Smooth muscle cell (in vitro differentiated cells): ENCODE data around the gene TRIM43B. TPM values are rescaled to one million over a fixed set of nuclear protein-coding genes. Genes with fewer than 3 reads are reported as not detected.
"Not testable (repeated sequence)": the region's sequence is repeated elsewhere in the genome, so short reads cannot be mapped to it uniquely, and the experiment has no call there.

Experiments
- DNase-seq: peaks from one replicate; lab custom pipeline; 2025; ENCODE audit not compliant: unreplicated experiment; lab: John Stamatoyannopoulos, UW
- H2AFZ ChIP-seq: fragments of 200-600 bp; sonication (generic); 2 replicates; pipeline ENCODE4 v1.6.0; 2016; ENCODE audit warnings: antibody characterized with exemption, low read depth, mild to moderate bottlenecking
- H3F3A ChIP-seq: fragments of 200-600 bp; sonication (generic); 2 replicates; pipeline ENCODE4 v1.6.0; 2017; ENCODE audit warnings: antibody characterized with exemption, low read depth
- H3K27ac ChIP-seq: fragments of 200-600 bp; sonication (generic); 2 replicates; pipeline ENCODE4 v1.5.1; 2016; ENCODE audit warnings: low read depth, mild to moderate bottlenecking
- H3K27me3 ChIP-seq: fragments of 200-600 bp; sonication (generic); 2 replicates; pipeline ENCODE4 v1.6.1; 2016; ENCODE audit warnings: low read depth, mild to moderate bottlenecking
- H3K36me3 ChIP-seq: fragments of 200-600 bp; sonication (generic); 2 replicates; pipeline ENCODE4 v1.5.1; 2016; ENCODE audit warnings: low read depth
- H3K4me1 ChIP-seq: fragments of 200-600 bp; sonication (generic); 2 replicates; pipeline ENCODE4 v1.5.1; 2016; ENCODE audit warnings: low read depth
- H3K4me2 ChIP-seq: fragments of 200-600 bp; sonication (generic); 2 replicates; pipeline ENCODE4 v1.6.0; 2016; ENCODE audit warnings: mild to moderate bottlenecking
- H3K4me3 ChIP-seq: fragments of 200-600 bp; sonication (generic); 2 replicates; pipeline ENCODE4 v1.5.1; 2016; ENCODE audit warnings: mild to moderate bottlenecking
- H3K79me2 ChIP-seq: fragments of 200-600 bp; sonication (generic); 2 replicates; pipeline ENCODE4 v1.6.0; 2016; ENCODE audit warnings: low read depth, mild to moderate bottlenecking
- H3K9ac ChIP-seq: fragments of 200-600 bp; sonication (generic); 2 replicates; pipeline ENCODE4 v1.6.0; 2016; ENCODE audit warnings: low read depth
- H3K9me3 ChIP-seq: fragments of 200-600 bp; sonication (generic); replicated peaks from 2 replicates; pipeline ENCODE4 v1.5.1; 2016; ENCODE audit warnings: low read depth
- H4K20me1 ChIP-seq: fragments of 200-600 bp; sonication (generic); 2 replicates; pipeline ENCODE4 v1.6.0; 2016; ENCODE audit warnings: low read depth
- CTCF ChIP-seq: fragments of 200-600 bp; sonication (generic); IDR thresholded peaks from 2 replicates; pipeline ENCODE4 v1.5.1; 2017; ENCODE audit warnings: borderline replicate concordance, mild to moderate bottlenecking, antibody characterized with exemption; ENCODE audit not compliant: insufficient read depth, poor library complexity, severe bottlenecking
- WGBS: methylation state at CpG from one replicate; pipeline ENCODE4 v1.1.7; 2016; ENCODE audit warnings: low lambda C conversion rate; 5-methylcytosine and 5-hydroxymethylcytosine counted together
- polyA plus RNA-seq: library from polyadenylated mRNA; unstranded; fragments of >200 nt; fragmentation: Nextera tagmentation; extraction: Ambion mirVana; gene quantifications from 2 replicates; pipeline ENCODE4 v1.2.1, GENCODE V29; 2016
- total RNA-seq: library from RNA; depleted of rRNA; stranded (reverse); fragments of >200 nt; gene quantifications from 2 replicates; pipeline ENCODE4 v1.2.3, GENCODE V29; 2014

The TRIM43B gene
- total and polyA plus RNA-seq, 2 experiments from 2014 or later: not detected

GRCh38 chr2:95525294-95526035 lies 40.9 kb upstream of the TRIM43B start:
- WGBS: 88% methylated on average over 39 of the region's 41 CpGs
- H3K4me2 ChIP-seq: no peak overlapping the region
- no peaks in the 10 kb centered on the region for H3K79me2 ChIP-seq
- H3K4me3 ChIP-seq: no peak overlapping the region
- H4K20me1 ChIP-seq: no peaks in the 10 kb centered on the region
- no peak overlapping the region for H3K27ac ChIP-seq
- H3F3A ChIP-seq: no peaks in the 10 kb centered on the region
- no peak for TF ChIP-seq CTCF
- DNase-seq: no peak
- no peaks in the 10 kb centered on the region for H3K4me1 ChIP-seq
- no peak overlapping the region for H3K9ac ChIP-seq
- H3K36me3 ChIP-seq: no peaks in the 10 kb centered on the region
- no peak overlapping the region for H2AFZ ChIP-seq
- no peaks in the 10 kb centered on the region for H3K27me3 ChIP-seq
- H3K9me3 ChIP-seq: no peaks in the 10 kb centered on the region

- no peak overlapping the region for H3K4me2 ChIP-seq
- H4K20me1 ChIP-seq: no peaks in the 10 kb centered on the region
- H3K9ac ChIP-seq: no peak overlapping the region
- H3K79me2 ChIP-seq: no peaks in the 10 kb centered on the region
- WGBS: 9% methylated on average over 2 of the region's 2 CpGs
- no peaks in the 10 kb centered on the region for H3K4me1 ChIP-seq
- no peak for DNase-seq
- H3K27me3 ChIP-seq: no peaks in the 10 kb centered on the region
- no peak for TF ChIP-seq CTCF
- no peaks in the 10 kb centered on the region for H3K36me3 ChIP-seq
- no peak overlapping the region for H3K4me3 ChIP-seq
- H3K9me3 ChIP-seq: no peaks in the 10 kb centered on the region
- H3K27ac ChIP-seq: no peak overlapping the region
- no peak overlapping the region for H2AFZ ChIP-seq
- H3F3A ChIP-seq: no peaks in the 10 kb centered on the region
Measured at GRCh38 chr2:95524195-95524594, 39.6 kb upstream of the TRIM43B start.

GRCh38 chr2:95514718-95515117 lies 30.2 kb upstream of the TRIM43B start:
- Histone ChIP-seq H3K4me2 (no peak overlapping the region), H3K4me3 (no peak overlapping the region), H3K9ac (no peak overlapping the region), H3K36me3 (no peaks in the 10 kb centered on the region), H3K27ac (no peak overlapping the region), H4K20me1 (no peaks in the 10 kb centered on the region), H3K27me3 (no peaks in the 10 kb centered on the region), H3F3A (no peaks in the 10 kb centered on the region), H3K9me3 (peaks cover 14% of the 10 kb centered on the region), H3K79me2 (no peaks in the 10 kb centered on the region), H2AFZ (no peak overlapping the region), H3K4me1 (no peaks in the 10 kb centered on the region)
- DNase-seq: no peak
- WGBS: 62% methylated on average over 6 of the region's 6 CpGs
- no peak for TF ChIP-seq CTCF

GRCh38 chr2:95514226-95514625 lies 29.7 kb upstream of the TRIM43B start:
- not testable (repeated sequence) for H3K36me3 ChIP-seq, H2AFZ ChIP-seq, H4K20me1 ChIP-seq, H3K4me2 ChIP-seq, H3K9ac ChIP-seq, H3K4me3 ChIP-seq, DNase-seq, H3F3A ChIP-seq, H3K4me1 ChIP-seq, H3K79me2 ChIP-seq, H3K27me3 ChIP-seq, H3K27ac ChIP-seq
- 68% methylated on average over 8 of the region's 8 CpGs for WGBS
- H3K9me3 ChIP-seq: peaks cover 14% of the 10 kb centered on the region
